Vagina (tissue), 2 donors: Measurements from ENCODE around the gene STPG2.

Experiments used
- CTCF ChIP-seq, 3 experiments: fragments of 450-650 bp in 2 of 3; fragments of 200-600 bp in 1 of 3; sonication (generic) in 1 of 3; IDR thresholded peaks; one replicate each; pipeline ENCODE4 v1.5.1; 2017 to 2019; ENCODE audit warnings: antibody characterized with exemption in 3 of 3, mild to moderate bottlenecking in 2 of 3, moderate library complexity in 2 of 3
- POLR2A ChIP-seq, 2 donors: fragments of 450-650 bp; IDR thresholded peaks; one replicate each; pipeline ENCODE4 v1.6.1; 2017; ENCODE audit warnings: antibody characterized with exemption in 2 of 2, mild to moderate bottlenecking in 2 of 2, moderate library complexity in 2 of 2
- POLR2AphosphoS5 ChIP-seq, 2 donors: sonication (generic); formaldehyde crosslinking; IDR thresholded peaks; one replicate each; pipeline ENCODE4 v1.9.0; 2017; ENCODE audit warnings: antibody characterized with exemption in 2 of 2, mild to moderate bottlenecking in 2 of 2, low read depth in 1 of 2; ENCODE audit not compliant: insufficient read depth in 1 of 2

GRCh38 chr4:97770222-97770621, 373.1 kb downstream of the STPG2 start:
- TF ChIP-seq CTCF (IDR thresholded peaks at IDR 0.05) (no peak), POLR2A (IDR thresholded peaks at IDR 0.05) (no peak), POLR2AphosphoS5 (IDR thresholded peaks at IDR 0.05; ENCODE audit: insufficient read depth in 1 of 2, low read depth in 1 of 2) (no peak)
